Measurements from ENCODE around the gene RMRP.

RMRP gene

GRCh38 chr9:35691757-35692301 lies 34.0 kb upstream of the RMRP start:
- no peak overlapping the region for H3K4me3 ChIP-seq (ENCODE audit: low read length)
- no peak overlapping the region for H3K27ac ChIP-seq (ENCODE audit: low read length)
- H3K27me3 ChIP-seq (replicated peaks; ENCODE audit: insufficient read depth, low read length): 0 out of 2 replicates have a peak, but pooled peaks cover 4% of the 10 kb centered on the region
- H3K4me2 ChIP-seq (ENCODE audit: low read depth, low read length): no peak overlapping the region
- H3K9me3 ChIP-seq (replicated peaks; ENCODE audit: insufficient read depth, low read length): no peaks in the 10 kb centered on the region
- no peaks in the 10 kb centered on the region for H3K4me1 ChIP-seq (ENCODE audit: low read length)
- no peak overlapping the region for H2AFZ ChIP-seq (ENCODE audit: low read length)
- no peaks in the 10 kb centered on the region for H4K20me1 ChIP-seq (ENCODE audit: insufficient read depth, low read length)
- H3K9ac ChIP-seq (ENCODE audit: low read length): no peak overlapping the region
- no peaks in the 10 kb centered on the region for H3K36me3 ChIP-seq (replicated peaks; ENCODE audit: insufficient read depth, low read length)
- no peak for DNase-seq
- H3K79me2 ChIP-seq (ENCODE audit: low read length): no peaks in the 10 kb centered on the region
- no peaks in the 10 kb centered on the region for H3K9me2 ChIP-seq (replicated peaks; ENCODE audit: insufficient read depth, low read length)
- no peaks in the 10 kb centered on the region for H3F3A ChIP-seq (ENCODE audit: insufficient read depth, low read length)
- no peak for TF ChIP-seq EZH2 (optimal IDR thresholded peaks at IDR 0.05; ENCODE audit: low read depth, low read length)

- Histone ChIP-seq H3K36me3 (replicated peaks; ENCODE audit: insufficient read depth, low read length) (no peaks in the 10 kb centered on the region), H4K20me1 (ENCODE audit: insufficient read depth, low read length) (no peaks in the 10 kb centered on the region), H3K4me2 (ENCODE audit: low read depth, low read length) (peak overlapping the region; percentile 95; the same call in 1 of the 2 replicates), H3K9ac (ENCODE audit: low read length) (no peak overlapping the region), H3K9me2 (replicated peaks; ENCODE audit: insufficient read depth, low read length) (no peaks in the 10 kb centered on the region), H3K79me2 (ENCODE audit: low read length) (no peaks in the 10 kb centered on the region), H3K27me3 (replicated peaks; ENCODE audit: insufficient read depth, low read length) (0 out of 2 replicates have a peak, but pooled peaks cover 4% of the 10 kb centered on the region), H3K27ac (ENCODE audit: low read length) (no peak overlapping the region), H3K9me3 (replicated peaks; ENCODE audit: insufficient read depth, low read length) (no peaks in the 10 kb centered on the region), H3F3A (ENCODE audit: insufficient read depth, low read length) (no peaks in the 10 kb centered on the region), H2AFZ (ENCODE audit: low read length) (peak overlapping the region; percentile 98; the same call in 1 of the 2 replicates), H3K4me1 (ENCODE audit: low read length) (no peaks in the 10 kb centered on the region), H3K4me3 (ENCODE audit: low read length) (no peak overlapping the region)
- TF ChIP-seq EZH2 (optimal IDR thresholded peaks at IDR 0.05; ENCODE audit: low read depth, low read length): no peak
- TF ChIP-seq EZH2phosphoT487 (IDR thresholded peaks at IDR 0.05; ENCODE audit: low read length): no peak
- TF ChIP-seq CTCF (IDR thresholded peaks at IDR 0.05; ENCODE audit: low read length): no peak
- DNase-seq: no peak
These were observed 33.5 kb upstream of the RMRP start for GRCh38 chr9:35691334-35691650.

GRCh38 chr9:35690614-35691333 lies 33.0 kb upstream of the RMRP start:
- Histone ChIP-seq H3K4me1 (ENCODE audit: low read length) (no peaks in the 10 kb centered on the region), H3K27ac (ENCODE audit: low read length) (no peak overlapping the region), H3K4me2 (ENCODE audit: low read depth, low read length) (peak overlapping the region; percentile 95), H3K9ac (ENCODE audit: low read length) (peak overlapping the region; percentile 31; the same call in 1 of the 2 replicates), H3K9me3 (replicated peaks; ENCODE audit: insufficient read depth, low read length) (no peaks in the 10 kb centered on the region), H3K36me3 (replicated peaks; ENCODE audit: insufficient read depth, low read length) (no peaks in the 10 kb centered on the region), H3F3A (ENCODE audit: insufficient read depth, low read length) (no peaks in the 10 kb centered on the region), H4K20me1 (ENCODE audit: insufficient read depth, low read length) (no peaks in the 10 kb centered on the region), H3K9me2 (replicated peaks; ENCODE audit: insufficient read depth, low read length) (no peaks in the 10 kb centered on the region), H3K27me3 (replicated peaks; ENCODE audit: insufficient read depth, low read length) (0 out of 2 replicates have a peak, but pooled peaks cover 4% of the 10 kb centered on the region), H2AFZ (ENCODE audit: low read length) (peak overlapping the region; percentile 98), H3K79me2 (ENCODE audit: low read length) (no peaks in the 10 kb centered on the region), H3K4me3 (ENCODE audit: low read length) (peak overlapping the region; percentile 71)
- TF ChIP-seq EZH2 (optimal IDR thresholded peaks at IDR 0.05; ENCODE audit: low read depth, low read length) (no peak), EZH2phosphoT487 (IDR thresholded peaks at IDR 0.05; ENCODE audit: low read length) (no peak)
- DNase-seq: no peak

GRCh38 chr9:35690294-35690613 lies 32.4 kb upstream of the RMRP start:
- Histone ChIP-seq H3K27ac (ENCODE audit: low read length) (no peak overlapping the region), H3K9me3 (replicated peaks; ENCODE audit: insufficient read depth, low read length) (no peaks in the 10 kb centered on the region), H3K36me3 (replicated peaks; ENCODE audit: insufficient read depth, low read length) (no peaks in the 10 kb centered on the region), H3K79me2 (ENCODE audit: low read length) (no peaks in the 10 kb centered on the region), H3F3A (ENCODE audit: insufficient read depth, low read length) (no peaks in the 10 kb centered on the region), H3K4me2 (ENCODE audit: low read depth, low read length) (peak overlapping the region; percentile 95), H3K9me2 (replicated peaks; ENCODE audit: insufficient read depth, low read length) (no peaks in the 10 kb centered on the region), H4K20me1 (ENCODE audit: insufficient read depth, low read length) (no peaks in the 10 kb centered on the region), H2AFZ (ENCODE audit: low read length) (peak overlapping the region; percentile 98), H3K9ac (ENCODE audit: low read length) (no peak overlapping the region; the same call in 1 of the 2 replicates), H3K4me3 (ENCODE audit: low read length) (peak overlapping the region; percentile 71), H3K4me1 (ENCODE audit: low read length) (no peaks in the 10 kb centered on the region), H3K27me3 (replicated peaks; ENCODE audit: insufficient read depth, low read length) (0 out of 2 replicates have a peak, but pooled peaks cover 4% of the 10 kb centered on the region)
- no peak for DNase-seq
- TF ChIP-seq EZH2 (optimal IDR thresholded peaks at IDR 0.05; ENCODE audit: low read depth, low read length) (no peak), CTCF (IDR thresholded peaks at IDR 0.05; ENCODE audit: low read length) (no peak), EZH2phosphoT487 (IDR thresholded peaks at IDR 0.05; ENCODE audit: low read length) (no peak)
